ENCODE data around the gene BOLA1. TPM values are rescaled to one million over a fixed set of nuclear protein-coding genes. Genes with fewer than 3 reads are reported as not detected.
A peak's percentile ranks its signal among the peaks of the same experiment; 100 is the strongest.

The BOLA1 gene
- polyA plus RNA-seq, 1 of the 3 experiments (the other 2 are of a cell fraction): 24.6 TPM

GRCh38 chr1:149923626-149924025, 24.3 kb downstream of the BOLA1 start (continued):
- TF ChIP-seq REST (IDR thresholded peaks at IDR 0.05; ENCODE audit: low read depth, low read length): no peak
- TF ChIP-seq EZH2phosphoT487 (IDR thresholded peaks at IDR 0.05; ENCODE audit: borderline replicate concordance, low read depth): no peak
- TF ChIP-seq GATA2 (CRISPR knock-in tag; IDR thresholded peaks at IDR 0.05): no peak
- TF ChIP-seq JUND (IDR thresholded peaks at IDR 0.05): no peak
- TF ChIP-seq RAD21 (IDR thresholded peaks at IDR 0.05; ENCODE audit: low read length): no peak
- TF ChIP-seq RFX5 (IDR thresholded peaks at IDR 0.05; ENCODE audit: low read length): no peak

- Histone ChIP-seq H3K9me2 (no peaks in the 10 kb centered on the region), H3F3A (replicated peaks; ENCODE audit: insufficient read depth) (peaks cover 15% of the 10 kb centered on the region), H3K27ac (ENCODE audit: low read depth in 2 of 2, low read length in 1 of 2) (no peak overlapping the region), H3K36me3 (replicated peaks in 1 of 2; ENCODE audit: control insufficient read depth in 1 of 2, insufficient read depth in 2 of 2, low read length in 1 of 2) (peaks cover 35 to 47% of the 10 kb centered on the region in 2 experiments), H3K79me2 (ENCODE audit: insufficient read depth) (peaks cover 38% of the 10 kb centered on the region), H4K20me1 (ENCODE audit: insufficient read depth) (peaks cover 10% of the 10 kb centered on the region; the same call in 1 of the 2 replicates), H2AFZ (ENCODE audit: low read depth) (no peak overlapping the region), H3K4me1 (ENCODE audit: control insufficient read depth in 1 of 2, insufficient read depth in 2 of 2, low read depth in 1 of 2, low read length in 1 of 2) (peaks cover 14 to 26% of the 10 kb centered on the region in 2 experiments), H3K27me3 (ENCODE audit: insufficient read depth) (no peaks in the 10 kb centered on the region), H3K9ac (no peak overlapping the region), H3K4me3 (ENCODE audit: low read depth in 2 of 2, low read length in 1 of 2) (0 out of 4 replicates have a peak overlapping the region, but pooled peaks of 1 of the 2 experiments have one; percentile 95), H3K9me3 (no peaks in the 10 kb centered on the region), H3K4me2 (peak overlapping the region; percentile 80; the same call in 1 of the 2 replicates)
- DNase-seq: no peak
- CTCF ChIA-PET: interaction anchor here (1.6 kb wide), 1 partner anchor 36 kb away, joined by 4 read pairs; no protein-coding TSS in a partner anchor
- no peak for TF ChIP-seq EP300 (IDR thresholded peaks at IDR 0.05; ENCODE audit: borderline replicate concordance in 1 of 2, low read depth in 1 of 2, low read length in 1 of 2)
- TF ChIP-seq SIN3A (IDR thresholded peaks at IDR 0.05; ENCODE audit: borderline replicate concordance, low read depth, low read length): no peak
- TF ChIP-seq GATA2 (CRISPR knock-in tag; IDR thresholded peaks at IDR 0.05): no peak
- no peak for TF ChIP-seq FOXM1 (IDR thresholded peaks at IDR 0.05; ENCODE audit: low read depth)
- no peak for TF ChIP-seq ELF1 (IDR thresholded peaks at IDR 0.05)
- TF ChIP-seq, protein P1, sequence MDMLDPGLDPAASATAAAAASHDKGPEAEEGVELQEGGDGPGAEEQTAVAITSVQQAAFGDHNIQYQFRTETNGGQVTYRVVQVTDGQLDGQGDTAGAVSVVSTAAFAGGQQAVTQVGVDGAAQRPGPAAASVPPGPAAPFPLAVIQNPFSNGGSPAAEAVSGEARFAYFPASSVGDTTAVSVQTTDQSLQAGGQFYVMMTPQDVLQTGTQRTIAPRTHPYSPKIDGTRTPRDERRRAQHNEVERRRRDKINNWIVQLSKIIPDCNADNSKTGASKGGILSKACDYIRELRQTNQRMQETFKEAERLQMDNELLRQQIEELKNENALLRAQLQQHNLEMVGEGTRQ (IDR thresholded peaks at IDR 0.05; ENCODE audit: borderline replicate concordance, low read depth, low read length): no peak
- no peak for TF ChIP-seq TAF1 (IDR thresholded peaks at IDR 0.05; ENCODE audit: borderline replicate concordance, low read depth, low read length)
- TF ChIP-seq MXI1 (IDR thresholded peaks at IDR 0.05; ENCODE audit: low read depth, low read length): no peak
- TF ChIP-seq MEF2A (IDR thresholded peaks at IDR 0.05; ENCODE audit: borderline replicate concordance, low read depth): no peak
- no peak for TF ChIP-seq YY1 (IDR thresholded peaks at IDR 0.05; ENCODE audit: low read depth)
- TF ChIP-seq, protein P2, sequence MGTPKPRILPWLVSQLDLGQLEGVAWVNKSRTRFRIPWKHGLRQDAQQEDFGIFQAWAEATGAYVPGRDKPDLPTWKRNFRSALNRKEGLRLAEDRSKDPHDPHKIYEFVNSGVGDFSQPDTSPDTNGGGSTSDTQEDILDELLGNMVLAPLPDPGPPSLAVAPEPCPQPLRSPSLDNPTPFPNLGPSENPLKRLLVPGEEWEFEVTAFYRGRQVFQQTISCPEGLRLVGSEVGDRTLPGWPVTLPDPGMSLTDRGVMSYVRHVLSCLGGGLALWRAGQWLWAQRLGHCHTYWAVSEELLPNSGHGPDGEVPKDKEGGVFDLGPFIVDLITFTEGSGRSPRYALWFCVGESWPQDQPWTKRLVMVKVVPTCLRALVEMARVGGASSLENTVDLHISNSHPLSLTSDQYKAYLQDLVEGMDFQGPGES (IDR thresholded peaks at IDR 0.05; ENCODE audit: low read depth, low read length): no peak
- WGBS (ENCODE audit: low lambda C conversion rate): 91% methylated on average over 3 of the region's 3 CpGs
- POLR2A ChIA-PET: interaction anchor here (1.8 kb wide), 1 partner anchor 38 kb away, joined by 4 read pairs; a partner anchor contains a TSS
Observed at GRCh38 chr1:149925345-149925744, 26.0 kb downstream of the BOLA1 start.
